GM19099 (cell line): Measurements from ENCODE around the gene CD7.

Source experiments
- POLR2A ChIP-seq: IDR thresholded peaks from 3 replicates; pipeline ENCODE4 v1.6.1; 2011; ENCODE audit warnings: low read depth; ENCODE audit not compliant: insufficient read length; ENCODE audit errors: extremely low read depth

Gene CD7

DNA sequence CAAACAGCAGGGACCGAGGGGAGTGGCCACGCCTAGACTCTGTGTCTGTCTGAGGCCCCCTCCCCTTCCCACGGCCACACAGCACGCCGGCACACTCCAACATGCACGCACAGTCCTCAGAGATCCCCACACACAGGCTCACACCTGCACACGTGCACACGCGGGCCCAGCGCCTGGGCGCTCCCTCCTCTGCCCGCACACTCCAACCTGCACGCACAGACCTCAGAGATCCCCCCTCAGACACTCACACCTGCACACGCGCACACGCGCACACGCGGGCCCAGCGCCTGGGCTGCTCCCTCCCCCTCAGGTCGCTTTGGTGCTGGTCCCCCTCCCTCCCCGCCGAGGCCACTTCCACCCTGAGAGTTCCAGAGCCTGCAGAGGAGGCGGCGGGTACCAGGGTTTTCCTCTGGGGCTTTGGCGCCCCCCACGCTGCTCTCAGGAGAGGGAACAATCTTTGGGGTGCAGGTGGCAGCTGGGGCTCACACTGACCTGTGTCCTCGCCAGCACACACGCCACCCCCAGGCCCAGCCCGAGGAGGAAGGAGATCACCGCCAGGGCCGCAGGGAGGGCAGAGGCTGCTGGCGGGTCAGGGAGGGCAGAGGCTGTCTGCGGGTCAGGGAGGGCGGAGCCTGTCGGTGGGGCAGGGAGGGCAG lies 1.6 kb downstream of the CD7 start:
- TF ChIP-seq POLR2A, result no peak

DNA sequence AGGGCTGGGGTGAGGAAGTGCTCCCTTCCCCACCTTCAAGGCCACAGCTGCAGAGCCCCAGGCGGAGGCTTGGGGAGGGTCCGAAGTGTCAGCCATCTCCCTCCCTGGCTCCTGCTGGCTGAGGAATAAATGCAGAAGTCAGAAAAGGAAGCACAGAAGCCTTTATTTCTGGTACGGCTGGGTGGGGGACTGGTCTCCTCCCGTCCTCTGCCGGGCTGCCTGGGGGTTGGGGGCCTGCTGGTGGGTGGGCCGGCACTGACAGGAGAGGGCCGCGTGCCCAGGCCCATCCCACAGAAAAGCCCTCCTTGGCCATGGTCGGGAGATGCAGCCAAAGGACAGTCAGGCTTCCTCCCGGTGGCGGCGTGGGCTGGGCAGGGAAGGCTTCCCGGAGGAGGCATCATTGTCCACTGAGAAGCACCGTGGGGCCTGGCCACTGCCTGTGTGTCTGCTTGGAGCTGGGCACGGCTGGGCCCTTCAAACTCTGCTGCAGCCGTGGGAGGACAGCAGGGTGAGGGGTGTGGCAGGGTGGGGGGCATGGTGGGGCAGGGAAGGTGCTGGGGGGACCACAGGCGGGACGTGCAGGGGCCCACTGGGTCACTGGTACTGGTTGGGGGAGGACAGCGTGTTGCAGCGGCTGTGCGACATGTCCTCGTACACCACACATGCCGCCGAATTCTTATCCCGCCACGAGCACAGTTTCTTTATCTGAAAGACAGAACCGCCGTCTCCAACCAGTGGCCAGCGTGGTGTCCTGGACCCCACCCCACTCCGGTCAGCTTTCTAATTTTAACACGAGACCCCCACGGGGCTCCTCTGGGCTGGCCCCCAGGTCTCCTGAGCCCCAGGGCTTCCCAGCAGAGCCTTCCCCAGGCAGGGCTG lies 2.4 kb downstream of the CD7 start:
- no peak for TF ChIP-seq POLR2A

DNA sequence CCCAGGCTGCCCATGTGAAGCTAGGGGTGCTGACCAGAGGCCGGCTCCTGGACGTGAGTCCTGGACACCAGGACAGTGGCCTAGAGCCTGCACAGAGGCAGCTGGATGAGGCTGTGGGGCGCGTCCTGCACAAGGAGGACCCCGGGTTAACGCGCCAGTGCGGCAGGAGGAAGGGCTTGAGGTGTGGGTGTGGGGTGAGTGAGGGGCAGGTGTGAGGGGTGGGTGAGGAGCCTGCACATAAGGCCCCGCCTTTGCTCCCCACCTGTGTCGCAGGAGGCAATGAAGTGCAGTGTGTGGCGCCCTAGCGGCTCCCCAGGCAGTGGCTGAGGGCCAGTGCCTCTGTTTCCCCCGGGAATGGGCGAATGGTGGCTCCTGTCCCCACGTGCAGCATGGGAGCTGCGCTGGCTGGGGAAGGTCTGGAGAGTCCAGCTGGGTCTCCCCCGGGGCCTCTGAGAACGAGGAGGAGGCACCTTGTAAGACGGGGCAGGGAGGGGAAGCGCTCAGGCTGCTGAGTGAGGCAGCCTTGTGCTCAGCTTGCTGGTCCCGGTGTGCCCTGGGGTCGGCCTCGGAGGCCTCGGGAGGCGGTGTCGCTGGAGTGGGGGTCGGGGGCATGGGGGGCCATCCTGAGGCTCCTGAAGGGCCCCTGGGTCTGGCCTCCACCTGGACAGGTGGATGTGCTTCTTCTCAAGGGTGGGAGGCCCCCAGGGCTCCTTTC lies 3.2 kb downstream of the CD7 start:
- no peak for TF ChIP-seq POLR2A

DNA sequence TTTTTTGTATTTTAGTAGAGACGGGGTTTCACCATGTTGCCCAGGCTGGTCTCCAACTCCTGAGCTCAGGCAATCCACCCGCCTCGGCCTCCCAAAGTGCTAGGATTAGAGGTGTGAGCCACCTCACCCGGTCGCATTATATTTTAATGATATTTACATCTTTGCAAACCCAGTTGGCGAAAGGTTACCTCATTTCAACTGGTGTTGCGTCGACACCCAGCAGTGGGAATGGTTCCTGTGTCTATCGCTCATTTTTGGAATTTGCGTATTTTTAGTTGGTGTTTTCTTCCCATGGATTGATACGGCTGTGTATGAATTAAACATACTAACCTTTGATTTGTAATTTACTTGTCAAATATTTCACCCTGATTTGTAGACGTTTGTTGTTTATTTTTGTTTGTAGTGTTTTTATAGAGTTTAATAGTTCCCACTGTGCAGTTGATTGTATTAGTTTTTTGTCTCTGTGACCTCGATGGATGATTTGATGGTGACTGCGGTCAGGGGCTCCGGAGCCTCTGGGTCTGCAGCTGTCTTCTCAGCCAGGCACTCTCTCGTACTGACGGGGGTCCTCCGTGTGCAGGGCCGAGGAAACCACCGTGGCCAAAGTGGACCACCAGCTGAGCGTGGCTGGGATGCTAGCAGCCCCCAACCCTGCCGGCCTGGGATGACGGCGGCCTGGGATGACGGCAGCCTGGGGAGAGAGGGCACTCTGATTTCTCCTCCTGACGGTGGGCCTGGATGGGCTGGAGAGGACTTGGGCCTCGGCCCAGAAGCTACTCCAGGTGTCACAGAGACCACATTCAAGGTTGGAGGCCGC lies 4.0 kb downstream of the CD7 start:
- no peak for TF ChIP-seq POLR2A

DNA sequence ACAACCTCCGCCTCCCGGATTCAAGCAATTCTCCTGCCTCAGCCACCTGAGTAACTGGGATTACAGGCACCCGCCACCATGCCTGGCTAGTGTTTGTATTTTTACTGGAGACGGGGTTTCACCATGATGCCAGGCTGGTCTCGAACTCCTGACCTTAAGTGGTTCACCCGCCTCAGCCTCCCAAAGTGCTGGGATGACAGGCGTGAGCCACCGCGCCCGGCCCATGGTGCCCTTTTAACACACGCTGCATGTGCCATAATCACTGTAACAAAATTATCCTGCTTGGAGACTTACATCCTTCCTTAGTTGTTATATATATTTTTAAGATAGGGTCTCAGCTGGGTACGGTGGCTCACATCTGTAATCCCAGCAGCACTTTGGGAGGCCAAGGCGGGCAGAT lies 5.4 kb downstream of the CD7 start:
- TF ChIP-seq POLR2A, result no peak

GRCh38 chr17:82310877-82311276 lies 6.5 kb downstream of the CD7 start:
- TF ChIP-seq POLR2A, result no peak

DNA sequence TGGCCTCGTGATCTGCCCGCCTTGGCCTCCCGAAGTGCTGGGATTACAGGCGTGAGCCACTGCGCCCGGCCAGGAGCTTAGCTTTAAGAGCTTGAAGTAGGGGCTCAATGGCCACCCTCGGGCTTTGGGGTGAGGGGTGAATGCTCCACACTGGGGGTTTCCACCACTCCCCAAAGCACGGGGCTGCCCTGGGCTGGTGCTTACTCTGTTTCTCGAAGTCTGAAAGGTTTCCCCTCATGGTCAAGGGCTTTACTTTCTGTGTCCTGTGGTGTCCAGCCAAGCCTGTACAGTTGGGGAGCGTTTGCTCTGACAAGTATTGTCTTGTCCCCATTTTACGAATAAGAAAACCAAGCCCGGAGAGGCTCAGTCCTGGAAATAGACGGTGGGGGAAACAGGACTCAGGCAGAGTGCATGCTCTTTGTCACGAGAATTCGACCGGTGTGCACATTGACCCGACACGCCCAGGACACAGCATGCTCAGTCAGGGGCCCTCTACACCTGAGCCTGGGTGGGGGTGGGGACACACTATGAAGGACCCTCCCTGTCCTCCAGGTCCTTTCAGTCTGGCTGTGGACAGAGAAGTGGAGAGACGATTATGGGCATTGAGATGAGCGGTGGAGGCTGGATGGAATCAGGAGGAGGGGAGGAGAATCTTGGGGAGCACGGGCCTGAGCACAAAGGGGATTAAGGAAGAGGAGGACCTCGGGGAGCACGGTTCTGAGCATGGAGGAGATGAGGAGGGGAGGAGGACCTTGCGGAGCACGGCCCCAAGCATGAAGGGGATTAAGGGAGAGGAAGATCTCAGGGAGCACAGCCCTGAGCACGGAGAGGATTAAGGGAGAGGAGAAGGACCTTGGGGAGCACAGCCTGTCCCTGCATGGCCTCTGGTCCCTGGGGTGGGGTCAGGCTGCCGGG lies 7.5 kb downstream of the CD7 start:
- TF ChIP-seq POLR2A, result no peak

GRCh38 chr17:82305727-82306300 lies 11.6 kb downstream of the CD7 start:
- no peak for TF ChIP-seq POLR2A

GRCh38 chr17:82304826-82305726 lies 12.3 kb downstream of the CD7 start:
- TF ChIP-seq POLR2A, result no peak

- no peak for TF ChIP-seq POLR2A
Observed at GRCh38 chr17:82303944-82304808, 13.2 kb downstream of the CD7 start.
